Endothelial cell of umbilical vein (primary cell): ENCODE measurements around the gene GRHPR. TPM values are rescaled to one million over a fixed set of nuclear protein-coding genes. Genes with fewer than 3 reads are reported as not detected.

Experiments
- BruUV-seq: library from RNA; stranded (reverse); fragments of 400-500 nt; replicated peaks from 2 replicates; lab custom pipeline; 2021; lab: Mats Ljungman, UMichigan
- CTCF ChIA-PET: fragments of 300-600, 350-600 bp; sonication (Branson Sonifier 250); formaldehyde crosslinking; loops from one replicate; lab custom pipeline; 2021; ENCODE audit warnings: antibody characterized with exemption, inconsistent platforms; lab: Charles Lee
- POLR2A ChIA-PET: fragments of 300-600, 350-600 bp; sonication (Branson Sonifier 250); formaldehyde crosslinking; loops from one replicate; lab custom pipeline; 2021; ENCODE audit warnings: antibody characterized with exemption, inconsistent platforms; lab: Charles Lee
- DNase-seq: peaks from one replicate; pipeline ENCODE4 v3.0.0-alpha.2; 2011; ENCODE audit warnings: low read depth, low spot score
- FAIRE-seq: peaks from 2 replicates; lab custom pipeline; 2011; peaks lifted over from hg19 to GRCh38; lab: Jason Lieb, UNC
- H2AFZ ChIP-seq: 2 replicates; pipeline ENCODE4 v1.6.0; 2012; ENCODE audit warnings: low read depth, low read length, control low read depth, inconsistent platforms
- H3K27ac ChIP-seq: 2 replicates; pipeline ENCODE4 v1.5.1; 2011; ENCODE audit warnings: low read depth, mild to moderate bottlenecking, control low read depth, low read length, moderate library complexity; ENCODE audit not compliant: insufficient read depth
- H3K27me3 ChIP-seq, 2 experiments: 2 replicates each; pipeline versions ENCODE4 v1.6.0 to v1.6.1; 2011; ENCODE audit warnings: low read length in 2 of 2, mixed read lengths in 1 of 2; ENCODE audit not compliant: control insufficient read depth in 2 of 2, insufficient read depth in 2 of 2
- H3K36me3 ChIP-seq, 2 experiments: 2 replicates in 1 of 2; 3 replicates in 1 of 2; pipeline ENCODE4 v1.5.1; 2011; ENCODE audit warnings: low read length in 2 of 2, mild to moderate bottlenecking in 1 of 2, moderate library complexity in 1 of 2; ENCODE audit not compliant: control insufficient read depth in 2 of 2, insufficient read depth in 2 of 2; ENCODE audit errors: extremely low read depth in 1 of 2
- H3K4me1 ChIP-seq: 3 replicates; pipeline ENCODE4 v1.5.1; 2011; ENCODE audit warnings: mild to moderate bottlenecking, low read length; ENCODE audit not compliant: control insufficient read depth, insufficient read depth; ENCODE audit errors: extremely low read depth
- H3K4me2 ChIP-seq: 2 replicates; pipeline ENCODE4 v1.6.1; 2011; ENCODE audit warnings: low read length, control low read depth, mixed read lengths; ENCODE audit not compliant: insufficient read depth
- H3K4me3 ChIP-seq, 3 experiments: fragments of 200-600 bp in 1 of 3; sonication (generic), shearing (Covaris generic) in 1 of 3; replicated peaks in 1 of 3; 2 replicates each; pipeline ENCODE4 v1.5.1; 2011 to 2016; ENCODE audit warnings: control low read depth in 3 of 3, low read length in 3 of 3, mild to moderate bottlenecking in 2 of 3, inconsistent platforms in 1 of 3, low read depth in 1 of 3, moderate library complexity in 1 of 3; ENCODE audit not compliant: insufficient read depth in 1 of 3
- H3K79me2 ChIP-seq: 2 replicates; pipeline ENCODE4 v1.6.0; 2012; ENCODE audit warnings: low read length, inconsistent platforms; ENCODE audit not compliant: control insufficient read depth, insufficient read depth
- H3K9ac ChIP-seq: replicated peaks from 2 replicates; pipeline ENCODE3; 2011; ENCODE audit warnings: low read length, control low read depth; ENCODE audit not compliant: insufficient read depth; ENCODE audit errors: extremely low read depth
- H3K9me1 ChIP-seq: replicated peaks from 3 replicates; pipeline ENCODE4 v1.6.0; 2011; ENCODE audit warnings: mild to moderate bottlenecking, low read length; ENCODE audit not compliant: control insufficient read depth, insufficient read depth; ENCODE audit errors: extremely low read depth
- H3K9me3 ChIP-seq: replicated peaks from 2 replicates; pipeline ENCODE4 v1.5.1; 2012; ENCODE audit warnings: low read length, inconsistent platforms; ENCODE audit not compliant: control insufficient read depth, insufficient read depth
- H4K20me1 ChIP-seq: replicated peaks from 2 replicates; pipeline ENCODE3; 2011; ENCODE audit warnings: mild to moderate bottlenecking, low read length; ENCODE audit not compliant: control insufficient read depth, insufficient read depth; ENCODE audit errors: extremely low read depth
- CTCF ChIP-seq, 2 donors: IDR thresholded peaks; 1 replicate in 1 of 2; 2 replicates in 1 of 2; pipeline ENCODE4 v1.5.1; 2011; ENCODE audit warnings: low read length in 2 of 2, mild to moderate bottlenecking in 2 of 2, moderate library complexity in 2 of 2, control low read depth in 1 of 2, inconsistent platforms in 1 of 2, low read depth in 1 of 2; ENCODE audit not compliant: insufficient read depth in 1 of 2; ENCODE audit errors: extremely low read depth in 1 of 2
- EZH2 ChIP-seq: IDR thresholded peaks from 2 replicates; pipeline ENCODE4 v1.6.1; 2012; ENCODE audit warnings: borderline replicate concordance, low read depth, mild to moderate bottlenecking, moderate library complexity, low read length, inconsistent platforms; ENCODE audit not compliant: severe bottlenecking
- FOS ChIP-seq: IDR thresholded peaks from 2 replicates; pipeline ENCODE4 v1.6.1; 2011; ENCODE audit warnings: mild to moderate bottlenecking, low read length, moderate library complexity, borderline replicate concordance; ENCODE audit not compliant: insufficient read depth
- GATA2 ChIP-seq: IDR thresholded peaks from 2 replicates; pipeline ENCODE4 v1.7.0; 2011; ENCODE audit warnings: low read depth, mild to moderate bottlenecking, moderate library complexity, mixed read lengths, low read length; ENCODE audit not compliant: insufficient read length, insufficient read depth
- JUN ChIP-seq: IDR thresholded peaks from 2 replicates; pipeline ENCODE4 v1.6.1; 2011; ENCODE audit warnings: borderline replicate concordance, low read depth; ENCODE audit not compliant: insufficient read length, insufficient read depth
- MAX ChIP-seq: IDR thresholded peaks from 2 replicates; pipeline ENCODE4 v1.6.1; 2011; ENCODE audit not compliant: insufficient read depth, insufficient read length
- MYC ChIP-seq: IDR thresholded peaks from one replicate; pipeline ENCODE4 v1.6.1; 2011; ENCODE audit warnings: mild to moderate bottlenecking, low read depth, low read length
- POLR2A ChIP-seq: IDR thresholded peaks from 2 replicates; pipeline ENCODE4 v1.6.1; 2012; ENCODE audit warnings: low read depth, mild to moderate bottlenecking, control low read depth, low read length
- POLR2AphosphoS5 ChIP-seq: IDR thresholded peaks from 2 replicates; pipeline ENCODE4 v1.6.1; 2012; ENCODE audit warnings: low read depth, mild to moderate bottlenecking, control low read depth, low read length, moderate library complexity; ENCODE audit not compliant: insufficient read depth
- dilution Hi-C: fragments of 300-500 bp; cut with MboI; formaldehyde crosslinking; loops from one replicate; pipeline ENCODE4 v1.15.0; 2019; ENCODE audit warnings: low sequenced_read_pairs; ENCODE audit not compliant: extremely low pct_ligation_motif_present
- intact Hi-C: fragments of 100-400 bp; cut with micrococcal nuclease; formaldehyde crosslinking; loops from one replicate; pipeline ENCODE4 v1.10.0; 2022
- polyA plus RNA-seq, 4 experiments: library from polyadenylated mRNA; depleted of rRNA in 3 of 4; stranded (reverse) in 3 of 4; unstranded in 1 of 4; fragments of >200 nt; gene quantifications; 2 replicates each; pipeline versions ENCODE4 v1.2.1 to v1.2.3, GENCODE V29; 2011 to 2012; ENCODE audit warnings: missing spikeins in 1 of 4
- total RNA-seq: library from RNA; stranded (reverse); gene quantifications from 2 replicates; pipeline ENCODE4 v1.2.3, GENCODE V29; 2021

Gene GRHPR
- total and polyA plus RNA-seq, 2 donors (not counting 3 experiments of a cell fraction or from before 2014, with no cell fraction given) = 91.2 to 247 TPM

- Histone ChIP-seq H3K4me3 (no peak overlapping the region), H3K9me1 (no peaks in the 10 kb centered on the region), H2AFZ (no peak overlapping the region), H3K79me2 (no peaks in the 10 kb centered on the region), H3K27me3 (no peaks in the 10 kb centered on the region), H3K4me1 (no peaks in the 10 kb centered on the region), H3K27ac (no peak overlapping the region), H4K20me1 (no peaks in the 10 kb centered on the region), H3K9me3 (no peaks in the 10 kb centered on the region), H3K4me2 (no peak overlapping the region), H3K9ac (no peak overlapping the region), H3K36me3 (peaks cover 4 to 33% of the 10 kb centered on the region in 2 experiments)
- FAIRE-seq (no peak), DNase-seq (no peak)
- POLR2A ChIA-PET = no interaction called here
- CTCF ChIA-PET = no interaction called here
- intact Hi-C loops = no loop called here
- dilution Hi-C loops = no loop called here
- BruUV-seq = no TSS peak
- TF ChIP-seq FOS (no peak), CTCF (IDR thresholded peaks at IDR 0.05; ENCODE audit: extremely low read depth in 1 of 2, insufficient read depth in 1 of 2, low read depth in 1 of 2, low read length in 2 of 2) (no peak), GATA2 (no peak), POLR2AphosphoS5 (no peak), JUN (no peak), EZH2 (no peak), POLR2A (no peak), MYC (no peak), MAX (no peak)
These were observed 8.5 kb downstream of the GRHPR start for GRCh38 chr9:37430841-37431597.
